Hypothalamus (tissue), 51 donors: ENCODE results near the gene OSBPL10.
A peak's percentile ranks its signal among the peaks of the same experiment; 100 is the strongest.
"Not testable (repeated sequence)": the region's sequence is repeated elsewhere in the genome, so short reads cannot be mapped to it uniquely, and the experiment has no call there.

Experiments used
- DNase-seq, 51 donors: peaks; one replicate each; lab custom pipeline; 2025; lab: John Stamatoyannopoulos, UW

OSBPL10 gene

DNA sequence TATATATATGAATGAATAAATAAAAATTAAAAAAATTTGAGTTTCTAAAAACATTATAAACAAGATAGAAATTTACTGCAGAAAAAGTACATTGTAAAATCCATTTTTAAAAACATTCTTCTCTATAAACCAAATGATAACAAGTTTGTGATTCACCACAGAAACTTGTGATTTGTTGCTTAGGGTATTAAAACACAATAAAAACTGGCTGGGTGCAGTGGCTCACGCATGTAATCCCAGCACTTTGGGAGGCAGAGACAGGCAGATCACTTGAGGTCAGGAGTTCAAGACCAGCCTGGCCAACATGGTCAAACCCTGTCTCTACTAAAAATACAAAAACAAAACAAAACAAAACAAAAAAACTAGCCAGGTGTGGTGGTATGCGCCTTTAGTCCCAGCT, 197.2 kb downstream of the OSBPL10 start:
- not testable (repeated sequence) for DNase-seq

- DNase-seq, result not testable (repeated sequence)
Measured at GRCh38 chr3:31782306-31782705, 198.8 kb downstream of the OSBPL10 start.

DNA sequence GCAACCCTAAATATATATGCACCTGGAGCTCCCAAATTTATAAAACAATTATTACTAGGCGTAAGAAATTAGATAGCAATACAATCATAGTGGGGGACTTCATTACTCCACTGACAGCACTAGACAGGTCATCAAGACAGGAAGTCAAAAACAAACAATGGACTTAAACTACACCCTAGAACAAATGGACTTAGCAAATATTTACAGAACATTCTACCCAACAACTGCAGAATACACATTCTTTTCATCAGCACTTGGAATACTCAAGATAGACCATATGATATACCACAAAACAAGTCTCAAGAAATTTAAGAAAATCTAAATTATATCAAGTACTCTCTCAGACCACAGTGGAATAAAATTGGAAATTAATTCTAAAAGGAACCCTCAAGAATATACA, 201.5 kb downstream of the OSBPL10 start:
- DNase-seq, result no peak

DNA sequence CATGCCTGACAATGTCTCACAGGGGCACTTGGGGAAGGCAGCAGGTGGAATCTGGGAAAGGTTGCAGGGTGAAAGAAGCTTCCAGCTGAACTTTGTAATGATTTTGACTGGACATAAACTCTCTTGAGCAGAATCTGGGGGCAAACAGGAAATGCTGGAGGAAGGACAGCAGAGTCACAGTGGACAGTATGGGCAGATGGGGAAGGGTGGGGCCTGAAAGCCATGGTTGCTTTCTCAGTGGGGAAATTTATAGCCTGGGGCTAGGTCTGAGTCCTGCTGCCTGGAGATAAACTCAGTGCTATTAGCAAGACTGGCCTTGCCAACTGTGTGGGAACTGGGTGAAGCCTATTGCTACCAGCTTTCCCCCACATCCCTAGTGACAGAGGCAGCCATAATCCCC, 203.2 kb downstream of the OSBPL10 start:
- no peak for DNase-seq

DNA sequence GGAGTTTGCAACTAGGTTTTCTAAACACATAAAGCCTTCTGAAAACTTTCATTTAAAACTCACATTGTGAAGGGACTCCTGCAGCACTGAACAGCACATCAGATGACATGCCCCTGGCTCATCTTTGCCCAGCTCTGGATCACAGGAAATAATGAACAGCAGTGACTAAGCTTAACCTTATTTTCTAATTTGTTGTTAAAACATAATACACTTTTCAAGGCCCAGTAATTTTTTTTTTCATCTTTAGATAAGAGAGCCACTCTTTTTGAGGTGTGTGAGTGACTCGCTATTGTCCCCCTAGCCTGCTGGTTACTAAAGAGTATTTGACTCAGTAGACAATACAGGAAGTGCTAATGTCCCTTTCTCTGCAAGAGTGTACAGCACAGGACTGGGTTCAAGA, 204.0 kb downstream of the OSBPL10 start:
- no peak for DNase-seq

- DNase-seq, result no peak
Measured at GRCh38 chr3:31776016-31776415, 205.0 kb downstream of the OSBPL10 start.

DNA sequence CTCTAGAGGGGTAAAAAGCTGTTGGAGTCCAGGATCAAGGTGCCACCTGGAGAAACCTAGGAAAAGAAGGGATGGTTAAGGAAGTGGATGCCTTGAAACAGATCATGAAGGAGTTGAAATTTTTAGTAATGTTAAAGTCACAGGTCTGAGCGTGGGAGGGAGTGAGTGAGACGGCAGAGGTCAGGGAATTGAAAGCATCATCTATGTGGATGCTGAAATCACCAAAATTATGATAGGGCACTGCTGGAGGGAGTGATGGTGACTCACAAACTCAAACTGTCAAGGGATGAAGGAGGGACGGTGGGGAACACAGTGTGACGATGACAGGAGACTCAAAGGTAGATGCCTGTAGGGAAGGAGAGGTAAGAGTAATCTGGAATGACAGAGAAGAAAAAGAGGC, 205.7 kb downstream of the OSBPL10 start:
- DNase-seq, result no peak

- DNase-seq, result no peak
Measured at GRCh38 chr3:31772758-31773473, 208.1 kb downstream of the OSBPL10 start.

GRCh38 chr3:31772272-31772671, 208.8 kb downstream of the OSBPL10 start:
- DNase-seq, result no peak

GRCh38 chr3:31770822-31771326, 210.2 kb downstream of the OSBPL10 start:
- no peak for DNase-seq

GRCh38 chr3:31768479-31769125, 212.5 kb downstream of the OSBPL10 start:
- peak in 31 of 51 donors; percentile 1 to 59 (median 14) for DNase-seq

GRCh38 chr3:31767920-31768319, 213.1 kb downstream of the OSBPL10 start:
- no peak for DNase-seq

DNA sequence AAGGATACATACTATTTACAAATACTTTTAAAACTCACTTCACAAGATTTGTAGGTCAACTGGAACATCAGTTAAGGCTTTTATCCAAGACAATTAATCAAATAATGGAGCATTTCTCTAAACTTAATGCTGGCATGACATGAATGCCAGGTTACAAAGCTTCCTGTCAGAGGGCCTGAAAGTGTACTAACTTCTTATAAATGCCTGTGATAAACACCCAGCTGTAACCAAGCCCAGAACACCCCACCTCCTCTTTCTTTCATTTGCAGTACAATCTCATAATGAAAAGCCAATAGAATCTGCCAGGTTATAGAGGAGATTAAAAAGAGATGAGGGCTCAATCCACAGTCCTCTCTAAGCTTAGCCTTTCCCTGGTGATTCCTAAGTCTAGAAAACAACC, 214.4 kb downstream of the OSBPL10 start:
- DNase-seq, result no peak

- no peak for DNase-seq
Measured at GRCh38 chr3:31765871-31766270, 215.2 kb downstream of the OSBPL10 start.

DNA sequence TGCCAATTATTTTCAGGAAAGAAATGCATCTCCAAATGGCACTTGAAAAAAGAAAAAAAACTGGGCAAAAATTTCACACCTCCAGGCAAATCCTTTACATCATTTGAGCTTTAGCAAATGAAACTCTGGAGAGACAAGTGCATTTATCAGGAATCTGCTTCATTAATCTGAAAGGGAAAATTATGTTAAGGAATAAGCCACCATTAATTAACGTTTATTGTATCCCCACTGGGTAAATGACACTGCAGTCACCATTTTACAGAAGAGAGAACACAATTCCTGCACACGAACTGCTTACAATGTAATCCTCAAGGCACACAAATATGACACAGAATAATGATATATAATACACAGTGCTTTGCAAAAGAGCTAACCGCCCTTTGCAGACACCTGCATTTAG, 217.3 kb downstream of the OSBPL10 start:
- no peak for DNase-seq

DNA sequence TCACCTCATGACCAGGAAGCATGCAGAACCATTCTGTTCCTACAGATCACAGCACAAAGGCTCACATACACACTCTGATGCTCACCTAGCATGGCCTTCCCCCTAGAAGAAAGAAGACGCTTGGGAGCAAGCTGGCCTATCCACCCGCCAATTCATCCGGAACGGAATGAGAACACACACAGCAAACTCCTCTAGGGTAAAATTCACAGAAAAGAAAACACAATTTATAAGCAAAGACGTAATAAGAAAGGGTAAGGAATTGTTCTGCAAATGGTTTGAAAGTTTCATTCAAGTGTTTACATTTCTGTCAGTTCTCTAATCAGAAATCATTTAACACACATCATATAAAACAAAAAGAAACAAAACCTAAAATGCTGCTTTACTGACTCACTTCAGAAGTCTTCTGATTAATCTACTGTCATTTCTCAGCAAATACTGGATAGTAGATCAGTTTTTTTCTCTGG, 218.1 kb downstream of the OSBPL10 start:
- no peak for DNase-seq

- DNase-seq, result no peak
Measured at GRCh38 chr3:31762097-31762764, 218.8 kb downstream of the OSBPL10 start.

GRCh38 chr3:31760654-31761053, 220.4 kb downstream of the OSBPL10 start:
- DNase-seq, result no peak

GRCh38 chr3:31758322-31758965, 222.6 kb downstream of the OSBPL10 start:
- no peak for DNase-seq

- no peak for DNase-seq
Measured at GRCh38 chr3:31755926-31756658, 225.0 kb downstream of the OSBPL10 start.
